Activated CD4-positive, alpha-beta T cell treated with anti-CD3 and anti-CD28 coated beads for 1 hour (primary cell): Measurements from ENCODE around the gene ARF6.
"Not testable (repeated sequence)": the region's sequence is repeated elsewhere in the genome, so short reads cannot be mapped to it uniquely, and the experiment has no call there.

Experiments
- DNase-seq: peaks from one replicate; pipeline ENCODE4 v3.0.0-alpha.2; 2020

ARF6 gene

GRCh38 chr14:49909016-49909415, 16.1 kb downstream of the ARF6 start:
- no peak for DNase-seq

GRCh38 chr14:49915085-49915484, 22.2 kb downstream of the ARF6 start:
- no peak for DNase-seq

- no peak for DNase-seq
Measured at GRCh38 chr14:49918706-49919105, 25.8 kb downstream of the ARF6 start.

GRCh38 chr14:49919825-49920659, 27.2 kb downstream of the ARF6 start:
- DNase-seq = no peak

- DNase-seq = no peak
Measured at GRCh38 chr14:49920935-49921334, 28.1 kb downstream of the ARF6 start.

- no peak for DNase-seq
Measured at GRCh38 chr14:49921401-49921800, 28.5 kb downstream of the ARF6 start.

GRCh38 chr14:49923442-49923841, 30.6 kb downstream of the ARF6 start:
- no peak for DNase-seq

- DNase-seq = no peak
Measured at GRCh38 chr14:49923881-49924280, 31.0 kb downstream of the ARF6 start.

- no peak for DNase-seq
Measured at GRCh38 chr14:49924852-49925251, 32.0 kb downstream of the ARF6 start.

- no peak for DNase-seq
Measured at GRCh38 chr14:49926803-49927202, 33.9 kb downstream of the ARF6 start.

GRCh38 chr14:49928015-49928414, 35.1 kb downstream of the ARF6 start:
- no peak for DNase-seq

- DNase-seq = no peak
Measured at GRCh38 chr14:49930720-49931119, 37.8 kb downstream of the ARF6 start.

- no peak for DNase-seq
Measured at GRCh38 chr14:49931523-49931922, 38.6 kb downstream of the ARF6 start.

- DNase-seq = no peak
Measured at GRCh38 chr14:49933128-49933527, 40.2 kb downstream of the ARF6 start.

GRCh38 chr14:49933704-49934103, 40.8 kb downstream of the ARF6 start:
- no peak for DNase-seq

- DNase-seq = no peak
Measured at GRCh38 chr14:49934646-49935045, 41.8 kb downstream of the ARF6 start.

- DNase-seq = no peak
Measured at GRCh38 chr14:49935526-49935925, 42.6 kb downstream of the ARF6 start.

- not testable (repeated sequence) for DNase-seq
Measured at GRCh38 chr14:49936246-49936645, 43.4 kb downstream of the ARF6 start.

- DNase-seq = not testable (repeated sequence)
Measured at GRCh38 chr14:49936882-49937281, 44.0 kb downstream of the ARF6 start.

- DNase-seq = not testable (repeated sequence)
Measured at GRCh38 chr14:49939215-49939614, 46.3 kb downstream of the ARF6 start.

GRCh38 chr14:49939884-49940510, 47.1 kb downstream of the ARF6 start:
- no peak for DNase-seq

GRCh38 chr14:49940808-49941421, 48.0 kb downstream of the ARF6 start:
- no peak for DNase-seq

GRCh38 chr14:49942090-49942489, 49.2 kb downstream of the ARF6 start:
- DNase-seq = no peak

- DNase-seq = no peak
Measured at GRCh38 chr14:49944501-49944900, 51.6 kb downstream of the ARF6 start.
